DMS 273 (cell line): ENCODE results near the gene D2HGDH.
"Not testable (repeated sequence)": the region's sequence is repeated elsewhere in the genome, so short reads cannot be mapped to it uniquely, and the experiment has no call there.

Source experiments
- DNase-seq: peaks from one replicate; lab custom pipeline; 2025; ENCODE audit not compliant: unreplicated experiment; lab: John Stamatoyannopoulos, UW

D2HGDH gene

GRCh38 chr2:241791385-241791784, 57.0 kb downstream of the D2HGDH start:
- DNase-seq = not testable (repeated sequence)

GRCh38 chr2:241793385-241793784, 59.0 kb downstream of the D2HGDH start:
- DNase-seq = no peak

DNA sequence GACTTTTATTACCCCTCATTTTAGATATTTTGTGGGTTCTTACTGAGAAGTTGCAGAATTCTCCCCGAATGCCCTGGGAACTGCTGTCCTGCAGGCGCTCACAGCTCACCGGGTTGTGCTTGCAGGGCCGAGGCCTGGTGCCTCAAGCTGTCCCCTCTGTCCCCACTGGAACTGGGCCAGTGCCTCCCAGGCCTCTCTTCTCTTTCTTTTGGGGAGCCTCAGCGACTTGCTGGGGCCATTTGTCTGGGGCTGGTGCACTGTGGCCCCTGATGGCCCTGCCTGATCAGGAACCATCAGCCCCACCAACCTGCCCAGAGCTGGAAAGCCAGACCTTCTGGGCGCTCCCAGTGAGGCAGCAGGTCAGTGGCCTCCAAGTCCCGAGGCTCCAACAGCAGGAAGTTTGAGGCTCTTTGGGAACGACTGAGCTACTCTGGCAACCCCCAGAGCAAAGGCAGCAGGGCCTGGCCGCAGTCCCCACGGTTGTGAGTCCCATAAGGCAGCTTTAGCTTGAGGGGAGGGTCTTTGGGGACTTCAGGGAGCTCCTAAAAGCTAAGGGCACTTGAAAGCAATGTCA, 59.9 kb downstream of the D2HGDH start:
- no peak for DNase-seq

GRCh38 chr2:241795021-241795999, 60.9 kb downstream of the D2HGDH start:
- no peak for DNase-seq

GRCh38 chr2:241796209-241796608, 61.8 kb downstream of the D2HGDH start:
- DNase-seq = no peak

DNA sequence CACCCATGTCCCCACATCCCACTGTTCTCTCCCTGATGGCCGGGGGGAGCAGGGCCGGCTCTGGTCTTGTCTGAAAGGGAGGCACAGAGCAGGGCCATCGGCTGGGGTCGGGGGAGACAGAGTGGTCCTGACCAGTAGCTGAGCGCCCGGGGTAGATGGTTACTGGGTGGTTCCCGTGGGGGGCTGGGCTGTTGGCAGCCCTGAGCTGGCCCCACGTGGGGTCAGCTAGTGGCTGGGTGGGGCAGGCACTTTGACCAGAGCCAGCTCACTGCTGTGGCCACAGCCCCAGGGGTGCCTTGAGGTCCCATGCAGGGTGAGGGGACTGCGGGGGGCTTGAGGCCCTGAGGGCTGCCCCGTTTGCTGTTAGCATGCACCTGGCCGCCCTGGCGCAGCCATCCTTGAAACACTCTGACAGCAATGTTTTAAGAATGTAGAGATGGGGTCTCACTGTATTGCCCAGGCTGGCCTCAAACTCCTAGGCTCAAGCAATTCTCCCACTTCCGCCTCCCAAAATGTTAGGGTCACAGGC, 62.2 kb downstream of the D2HGDH start:
- no peak for DNase-seq

DNA sequence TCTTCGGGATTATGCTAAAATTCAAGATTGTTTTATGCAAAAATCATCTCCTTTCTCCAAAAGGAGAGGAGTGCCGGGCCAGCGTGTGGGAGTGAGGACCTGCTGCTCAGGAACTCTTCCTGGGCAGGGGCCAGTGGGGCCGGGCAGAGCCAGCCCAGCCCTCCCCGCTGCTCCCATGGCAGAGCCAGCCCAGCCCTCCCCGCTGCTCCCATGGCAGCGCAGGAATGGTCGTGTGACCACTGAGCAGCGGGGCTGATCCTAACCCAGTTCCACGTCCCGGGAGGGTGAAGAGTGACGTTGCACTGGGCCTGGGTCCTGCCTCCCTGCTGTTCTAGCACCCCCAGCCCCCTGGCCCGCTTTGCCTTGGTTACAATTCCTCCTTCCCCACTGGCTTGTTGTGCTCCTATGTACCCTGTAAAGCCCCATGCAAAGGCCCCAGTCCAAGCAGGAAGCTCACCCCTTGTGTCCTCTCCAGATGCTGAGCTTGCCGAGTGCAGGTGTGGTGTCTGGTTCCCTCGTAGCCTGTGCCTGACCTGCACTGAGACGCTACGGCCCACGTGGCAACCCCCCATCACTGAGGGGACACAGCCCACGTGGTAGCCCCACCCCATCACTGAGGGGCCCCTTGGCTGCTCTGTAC, 63.1 kb downstream of the D2HGDH start:
- no peak for DNase-seq

GRCh38 chr2:241798081-241798630, 63.7 kb downstream of the D2HGDH start:
- DNase-seq = no peak

DNA sequence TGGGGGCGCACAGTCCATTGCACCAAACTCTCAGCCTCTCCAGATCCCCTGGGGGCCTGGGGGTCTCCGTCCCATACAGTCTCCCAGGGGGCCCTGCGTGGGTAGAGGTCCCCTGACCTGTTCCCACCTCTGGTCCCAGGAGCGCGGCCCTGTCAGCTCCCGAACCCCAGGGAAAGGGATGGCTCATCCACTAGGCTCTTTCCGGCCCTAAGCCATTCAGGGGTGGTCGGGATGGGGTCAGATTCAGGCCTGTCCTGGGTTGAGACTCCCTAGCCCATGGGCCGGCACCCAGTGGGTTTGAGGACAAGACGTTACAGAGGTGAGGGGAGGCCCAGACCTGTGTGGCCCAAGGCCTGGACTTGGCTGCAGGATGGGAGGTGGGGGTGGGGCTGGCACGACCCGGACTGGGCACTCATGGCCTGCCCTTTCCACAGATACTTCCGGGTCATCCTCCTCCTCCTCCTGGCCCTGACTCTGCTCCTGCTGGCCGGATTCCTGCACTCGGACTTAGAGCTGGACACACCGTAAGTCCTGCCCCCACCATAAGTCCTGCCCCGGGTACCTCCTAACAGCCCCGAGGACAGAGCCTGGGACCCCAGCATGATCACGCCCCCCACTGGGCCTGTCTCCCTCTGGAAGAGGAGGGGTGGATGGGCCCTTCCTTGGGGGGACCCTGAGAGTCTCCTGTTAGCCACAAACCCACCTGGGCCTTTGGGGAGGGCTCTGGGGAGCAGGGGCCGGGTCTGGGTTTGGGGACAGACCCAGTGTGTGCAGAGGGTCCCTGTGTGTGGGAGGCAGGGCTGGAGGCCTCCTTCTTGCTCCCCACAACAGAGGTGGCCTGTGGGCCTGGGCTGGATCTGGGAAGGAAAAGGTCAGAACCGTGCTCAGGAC, 64.4 kb downstream of the D2HGDH start:
- DNase-seq = no peak

DNA sequence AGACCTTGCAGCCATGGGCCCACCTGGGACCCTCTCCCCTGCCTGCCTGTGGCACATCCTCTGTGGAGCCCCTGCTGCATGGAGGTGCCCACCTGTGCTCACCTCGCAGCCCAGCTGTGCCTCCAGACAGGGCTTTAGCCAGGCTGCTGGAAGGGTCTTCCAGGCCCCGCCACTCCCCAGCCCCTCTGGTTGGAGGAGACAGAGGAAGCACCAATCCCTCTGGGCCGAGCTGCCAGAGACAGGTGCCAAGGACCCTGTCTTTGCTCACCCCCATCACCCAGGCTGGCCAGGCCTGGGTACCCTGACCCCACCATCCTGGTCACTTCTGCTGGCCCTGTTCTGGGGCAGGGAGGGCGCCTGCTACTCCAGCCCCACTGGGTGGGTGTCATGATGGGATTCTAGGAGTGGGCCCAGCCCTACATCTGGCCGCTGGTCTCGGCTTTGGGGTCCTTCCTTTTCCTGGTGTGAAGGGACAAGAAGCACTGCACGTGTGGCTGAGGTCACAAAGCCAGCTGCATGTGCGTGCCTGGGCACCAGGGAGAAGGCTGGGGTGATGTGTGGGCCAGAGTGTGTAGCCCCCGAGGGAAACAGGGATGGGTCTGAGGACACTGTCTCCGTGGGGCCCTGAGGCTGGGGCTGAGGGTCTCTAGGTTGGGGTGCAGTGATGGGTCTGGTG, 65.2 kb downstream of the D2HGDH start:
- no peak for DNase-seq

DNA sequence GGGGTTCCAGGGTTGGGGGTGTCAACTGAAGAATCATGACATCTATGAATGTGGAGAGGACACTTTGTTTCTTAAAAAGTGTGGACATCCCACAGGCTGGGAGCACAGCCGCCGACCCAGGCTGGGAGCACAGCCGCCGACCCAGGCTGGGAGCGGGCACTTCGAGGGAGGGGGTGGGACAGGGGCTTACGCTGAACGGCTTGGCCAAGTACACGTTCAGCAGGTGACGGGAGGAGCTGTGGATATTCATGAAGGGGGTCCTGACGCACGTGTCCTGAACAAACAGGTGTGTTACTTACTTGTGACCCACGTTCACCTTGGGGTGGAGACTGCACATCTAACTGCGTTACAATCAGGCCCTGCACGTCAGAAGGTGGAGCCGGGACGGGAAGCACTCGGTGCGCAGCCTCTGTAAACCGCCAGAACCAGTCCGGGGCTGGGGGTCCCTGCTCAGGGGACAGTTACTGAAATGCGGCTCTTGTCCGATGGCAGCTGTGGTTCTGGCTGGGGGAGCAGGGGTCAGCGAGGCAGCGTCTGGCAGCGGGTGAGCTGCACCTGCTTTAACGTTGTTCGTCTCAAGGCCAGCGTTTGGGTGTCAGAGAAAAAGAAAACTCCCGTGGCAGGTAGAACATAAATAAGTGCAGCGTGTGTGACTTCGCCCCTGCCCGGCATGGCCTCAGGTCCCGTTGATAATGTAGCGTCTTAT, 65.9 kb downstream of the D2HGDH start:
- DNase-seq = not testable (repeated sequence)

GRCh38 chr2:241801611-241802420, 67.4 kb downstream of the D2HGDH start:
- DNase-seq = no peak

GRCh38 chr2:241802421-241803318, 68.2 kb downstream of the D2HGDH start:
- peak; percentile 50 for DNase-seq

- peak; percentile 86 for DNase-seq
Observed at GRCh38 chr2:241803387-241804325, 69.2 kb downstream of the D2HGDH start.

DNA sequence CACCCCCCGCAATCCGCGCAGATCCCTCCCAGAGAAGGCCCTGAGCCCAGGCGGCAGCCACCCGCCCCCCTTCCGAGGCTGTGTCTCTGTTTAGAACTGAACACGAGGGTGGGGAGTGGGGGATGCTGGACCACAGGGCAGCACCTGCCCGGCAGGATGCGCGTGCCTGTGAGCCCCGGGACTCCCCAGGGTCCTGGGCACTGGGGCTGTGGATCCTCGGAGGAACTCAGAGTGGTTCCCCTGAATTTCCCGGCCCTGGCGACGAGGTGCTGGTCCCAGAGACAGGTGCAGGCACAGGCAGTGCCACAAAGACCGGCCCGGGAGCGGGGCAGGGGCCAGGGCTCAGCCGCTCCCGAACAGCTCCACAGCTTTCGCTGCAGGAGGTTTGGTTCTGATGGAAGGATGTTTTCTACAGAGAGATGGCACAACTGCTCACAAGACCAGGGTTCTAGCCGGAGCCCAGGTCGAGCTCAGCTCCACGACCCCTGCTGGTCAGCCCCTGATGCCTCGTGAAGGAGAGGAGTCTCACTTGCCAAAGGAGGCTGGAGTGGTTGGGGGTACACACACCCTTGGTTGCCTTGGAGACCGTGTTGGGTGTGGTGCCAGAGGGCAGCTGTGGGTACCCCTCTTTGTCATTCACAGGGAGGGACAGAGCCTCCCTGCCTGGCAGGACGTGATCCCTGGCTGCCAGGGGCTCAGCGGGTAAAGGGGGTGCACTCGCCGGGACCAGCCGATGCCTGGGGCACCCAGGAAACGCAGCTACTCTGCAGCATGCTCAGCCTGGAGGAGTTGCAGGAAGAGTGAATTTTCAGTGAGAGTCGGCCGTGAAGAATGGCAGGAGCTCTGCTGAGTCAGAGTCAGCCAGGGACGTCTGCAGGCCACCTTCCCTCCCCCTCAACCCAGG, 70.1 kb downstream of the D2HGDH start:
- peak; percentile 68 for DNase-seq
